ENCODE results near the gene PPP2R5C. TPM values are rescaled to one million over a fixed set of nuclear protein-coding genes. Genes with fewer than 3 reads are reported as not detected.

The PPP2R5C gene
- total RNA-seq, 1 experiment from 2014 or later, result 80.3 TPM

- in situ Hi-C loops (cut with HindIII; ENCODE audit: low pct_unique_long_range_greater_than_20kb, low sequenced_read_pairs) (no loop called here), intact Hi-C loops (cut with micrococcal nuclease; ENCODE audit: unreplicated experiment) (no loop called here)
- Histone ChIP-seq H3K36me3 (ENCODE audit: control insufficient read depth, insufficient read depth, low read length) (no peaks in the 10 kb centered on the region), H3K27me3 (ENCODE audit: control insufficient read depth, insufficient read depth, low read length) (no peaks in the 10 kb centered on the region), H3K9me3 (ENCODE audit: control insufficient read depth, insufficient read depth, low read depth, low read length) (no peaks in the 10 kb centered on the region), H3K27ac (ENCODE audit: low read length) (no peak overlapping the region), H3K4me1 (ENCODE audit: control insufficient read depth, insufficient read depth, low read length) (no peaks in the 10 kb centered on the region; the same call in 1 of the 2 replicates), H3K4me3 (ENCODE audit: low read depth in 2 of 2, low read length in 2 of 2) (no peak overlapping the region)
- ATAC-seq (no peak), DNase-seq (ENCODE audit: low read depth, low spot score) (no peak)
- TF ChIP-seq CTCF (IDR thresholded peaks at IDR 0.05) (no peak), REST (IDR thresholded peaks at IDR 0.05; ENCODE audit: insufficient read depth in 1 of 2, low read depth in 2 of 2, low read length in 1 of 2) (no peak), SIN3A (IDR thresholded peaks at IDR 0.05; ENCODE audit: borderline replicate concordance, insufficient read depth, low read depth, low read length) (no peak), POLR2AphosphoS5 (IDR thresholded peaks at IDR 0.05; ENCODE audit: low read depth, low read length) (no peak), TCF7L2 (IDR thresholded peaks at IDR 0.05; ENCODE audit: low read depth, low read length) (no peak)
- ChIA-PET CTCF (no interaction called here), POLR2A (no interaction called here)
- BruUV-seq (replicated peaks), result no TSS peak
These were observed 94.4 kb downstream of the PPP2R5C start for GRCh38 chr14:101855958-101856357.

GRCh38 chr14:101856536-101856935 lies 95.0 kb downstream of the PPP2R5C start:
- Histone ChIP-seq H3K4me3 (ENCODE audit: low read depth in 2 of 2, low read length in 2 of 2) (no peak overlapping the region), H3K27ac (ENCODE audit: low read length) (no peak overlapping the region), H3K4me1 (ENCODE audit: control insufficient read depth, insufficient read depth, low read length) (no peaks in the 10 kb centered on the region), H3K27me3 (ENCODE audit: control insufficient read depth, insufficient read depth, low read length) (no peaks in the 10 kb centered on the region), H3K9me3 (ENCODE audit: control insufficient read depth, insufficient read depth, low read depth, low read length) (no peaks in the 10 kb centered on the region), H3K36me3 (ENCODE audit: control insufficient read depth, insufficient read depth, low read length) (no peaks in the 10 kb centered on the region)
- DNase-seq (ENCODE audit: low read depth, low spot score), result no peak
- BruUV-seq (replicated peaks), result no TSS peak
- intact Hi-C loops (cut with micrococcal nuclease; ENCODE audit: unreplicated experiment), result no loop called here
- POLR2A ChIA-PET, result no interaction called here
- in situ Hi-C loops (cut with HindIII; ENCODE audit: low pct_unique_long_range_greater_than_20kb, low sequenced_read_pairs), result no loop called here
- no peak for ATAC-seq
- TF ChIP-seq CTCF (IDR thresholded peaks at IDR 0.05) (no peak), REST (IDR thresholded peaks at IDR 0.05; ENCODE audit: insufficient read depth in 1 of 2, low read depth in 2 of 2, low read length in 1 of 2) (no peak), TCF7L2 (IDR thresholded peaks at IDR 0.05; ENCODE audit: low read depth, low read length) (no peak), POLR2AphosphoS5 (IDR thresholded peaks at IDR 0.05; ENCODE audit: low read depth, low read length) (no peak), SIN3A (IDR thresholded peaks at IDR 0.05; ENCODE audit: borderline replicate concordance, insufficient read depth, low read depth, low read length) (no peak)
- CTCF ChIA-PET, result no interaction called here
